B cell (primary cell): ENCODE measurements around the gene BORCS8. TPM values are rescaled to one million over a fixed set of nuclear protein-coding genes. Genes with fewer than 3 reads are reported as not detected.

ENCODE experiments used
- ATAC-seq: fragments of 200-7000 bp; cut with Tn5 transposase; one replicate; pipeline ENCODE4 v1.10.0; 2021; ENCODE audit warnings: low read depth, mild to moderate bottlenecking, moderate number of reproducible peaks, moderate library complexity
- CTCF ChIA-PET: fragments of 350-600 bp; sonication (Branson Sonifier 250); formaldehyde crosslinking; loops from one replicate; lab custom pipeline; 2021; ENCODE audit warnings: antibody characterized with exemption, inconsistent platforms; lab: Charles Lee
- POLR2A ChIA-PET: fragments of 350-600 bp; sonication (Branson Sonifier 250); formaldehyde crosslinking; loops from one replicate; lab custom pipeline; 2021; ENCODE audit warnings: antibody characterized with exemption; lab: Charles Lee
- DNase-seq: peaks from one replicate; pipeline ENCODE4 v3.0.0; 2013
- H2AFZ ChIP-seq: 2 replicates; pipeline ENCODE4 v1.6.1; 2012; ENCODE audit warnings: mild to moderate bottlenecking, low read depth, low read length; ENCODE audit not compliant: insufficient read depth, poor library complexity, severe bottlenecking
- H3K27ac ChIP-seq, 2 donors: 1 replicate in 1 of 2; 2 replicates in 1 of 2; pipeline ENCODE4 v1.5.1; 2012 to 2013; ENCODE audit warnings: low read length in 2 of 2, mild to moderate bottlenecking in 2 of 2, moderate library complexity in 1 of 2
- H3K27me3 ChIP-seq, 4 experiments: fragments of 200-600 bp in 1 of 4; sonication (generic) in 1 of 4; replicated peaks in 1 of 4; 1 replicate in 2 of 4; 2 replicates in 2 of 4; pipeline versions ENCODE4 v1.6.1 to v1.7.0; 2013 to 2016; ENCODE audit warnings: low read length in 3 of 4, mild to moderate bottlenecking in 2 of 4, mixed read lengths in 1 of 4, moderate library complexity in 1 of 4; ENCODE audit not compliant: insufficient read depth in 4 of 4, control insufficient read depth in 3 of 4; ENCODE audit errors: control extremely low read depth in 1 of 4
- H3K36me3 ChIP-seq, 2 experiments: replicated peaks in 1 of 2; 1 replicate in 1 of 2; 2 replicates in 1 of 2; pipeline versions ENCODE4 v1.6.1 to v1.7.1; 2013; ENCODE audit warnings: low read length in 1 of 2; ENCODE audit not compliant: insufficient read depth in 2 of 2, control insufficient read depth in 1 of 2; ENCODE audit errors: control extremely low read depth in 1 of 2, extremely low read depth in 1 of 2
- H3K4me1 ChIP-seq, 2 donors: fragments of 200-600 bp in 1 of 2; sonication (generic) in 1 of 2; 1 replicate in 1 of 2; 2 replicates in 1 of 2; pipeline versions ENCODE4 v1.5.1 to v1.6.1; 2013 to 2017; ENCODE audit warnings: low read length in 2 of 2; ENCODE audit not compliant: control insufficient read depth in 2 of 2, insufficient read depth in 2 of 2
- H3K4me2 ChIP-seq: replicated peaks from 2 replicates; pipeline ENCODE3; 2012; ENCODE audit warnings: mild to moderate bottlenecking, low read depth, low read length; ENCODE audit not compliant: poor library complexity, severe bottlenecking
- H3K4me3 ChIP-seq, 5 experiments: fragments of 200-600 bp in 1 of 5; sonication (generic) in 1 of 5; 1 replicate in 3 of 5; 2 replicates in 2 of 5; pipeline versions ENCODE4 v1.5.1 to v1.7.0; 2011 to 2016; ENCODE audit warnings: low read length in 4 of 5, mild to moderate bottlenecking in 4 of 5, low read depth in 2 of 5, control low read depth in 1 of 5, moderate library complexity in 1 of 5; ENCODE audit not compliant: insufficient read depth in 1 of 5; ENCODE audit errors: control extremely low read depth in 1 of 5, extremely low read depth in 1 of 5
- H3K79me2 ChIP-seq: fragments of 200-600 bp; sonication (generic); one replicate; pipeline ENCODE4 v1.6.0; 2016; ENCODE audit warnings: low read length; ENCODE audit not compliant: control insufficient read depth, insufficient read depth
- H3K9ac ChIP-seq: fragments of 200-600 bp; sonication (generic); 2 replicates; pipeline ENCODE4 v1.6.1; 2017; ENCODE audit warnings: mild to moderate bottlenecking, low read length, moderate library complexity
- H3K9me3 ChIP-seq, 3 donors: one replicate each; pipeline versions ENCODE4 v1.6.1 to v1.7.1; 2013; ENCODE audit warnings: low read length in 2 of 3; ENCODE audit not compliant: control insufficient read depth in 2 of 3, insufficient read depth in 1 of 3; ENCODE audit errors: control extremely low read depth in 1 of 3
- H4K20me1 ChIP-seq: 2 replicates; pipeline ENCODE4 v1.6.0; 2012; ENCODE audit warnings: mild to moderate bottlenecking, low read length; ENCODE audit not compliant: insufficient read depth, control insufficient read depth, poor library complexity, severe bottlenecking
- H3K27ac Mint-ChIP-seq: one replicate; pipeline ENCODE4 v1.8.0; 2021; ENCODE audit warnings: mixed read lengths
- H3K27me3 Mint-ChIP-seq: one replicate; pipeline ENCODE4 v1.8.0; 2021; ENCODE audit warnings: mixed read lengths
- H3K4me1 Mint-ChIP-seq: one replicate; pipeline ENCODE4 v1.8.0; 2021; ENCODE audit warnings: mixed read lengths
- H3K4me3 Mint-ChIP-seq: one replicate; pipeline ENCODE4 v1.8.0; 2021; ENCODE audit warnings: mixed read lengths
- H3K9me3 Mint-ChIP-seq: one replicate; pipeline ENCODE4 v1.8.0; 2022; ENCODE audit warnings: mixed read lengths; ENCODE audit not compliant: insufficient read depth
- EZH2 ChIP-seq: IDR thresholded peaks from 2 replicates; pipeline ENCODE4 v1.6.1; 2012; ENCODE audit warnings: borderline replicate concordance, low read depth, mild to moderate bottlenecking, moderate library complexity, low read length; ENCODE audit not compliant: insufficient read depth, poor library complexity, severe bottlenecking
- WGBS: methylation state at CpG from one replicate; pipeline ENCODE4 v1.1.5; 2013; ENCODE audit warnings: missing lambda C conversion rate; ENCODE audit not compliant: insufficient coverage; 5-methylcytosine and 5-hydroxymethylcytosine counted together
- intact Hi-C: fragments of 100-400 bp; cut with micrococcal nuclease; formaldehyde crosslinking; loops from one replicate; pipeline ENCODE4 v1.10.0; 2022
- polyA plus RNA-seq: library from polyadenylated mRNA; depleted of rRNA; stranded (reverse); fragments of >200 nt; gene quantifications from 2 replicates; pipeline ENCODE4 v1.2.3, GENCODE V29; 2012
- total RNA-seq, 2 donors: library from RNA; stranded (reverse); fragments of 120-200 nt in 1 of 2; gene quantifications; 1 replicate in 1 of 2; 2 replicates in 1 of 2; pipeline versions ENCODE4 v1.2.3 to v1.2.4, GENCODE V29; 2013 to 2022
- TF ChIP-seq, protein P1 (sequence below): fragments of 200-600 bp; IDR thresholded peaks from one replicate; pipeline ENCODE4 v1.8.0; 2022; ENCODE audit warnings: antibody characterized with exemption, mild to moderate bottlenecking

The BORCS8 gene
- total and polyA plus RNA-seq, 2 donors (not counting 1 experiment from before 2014, with no cell fraction given): 37.6 to 63.1 TPM

DNA sequence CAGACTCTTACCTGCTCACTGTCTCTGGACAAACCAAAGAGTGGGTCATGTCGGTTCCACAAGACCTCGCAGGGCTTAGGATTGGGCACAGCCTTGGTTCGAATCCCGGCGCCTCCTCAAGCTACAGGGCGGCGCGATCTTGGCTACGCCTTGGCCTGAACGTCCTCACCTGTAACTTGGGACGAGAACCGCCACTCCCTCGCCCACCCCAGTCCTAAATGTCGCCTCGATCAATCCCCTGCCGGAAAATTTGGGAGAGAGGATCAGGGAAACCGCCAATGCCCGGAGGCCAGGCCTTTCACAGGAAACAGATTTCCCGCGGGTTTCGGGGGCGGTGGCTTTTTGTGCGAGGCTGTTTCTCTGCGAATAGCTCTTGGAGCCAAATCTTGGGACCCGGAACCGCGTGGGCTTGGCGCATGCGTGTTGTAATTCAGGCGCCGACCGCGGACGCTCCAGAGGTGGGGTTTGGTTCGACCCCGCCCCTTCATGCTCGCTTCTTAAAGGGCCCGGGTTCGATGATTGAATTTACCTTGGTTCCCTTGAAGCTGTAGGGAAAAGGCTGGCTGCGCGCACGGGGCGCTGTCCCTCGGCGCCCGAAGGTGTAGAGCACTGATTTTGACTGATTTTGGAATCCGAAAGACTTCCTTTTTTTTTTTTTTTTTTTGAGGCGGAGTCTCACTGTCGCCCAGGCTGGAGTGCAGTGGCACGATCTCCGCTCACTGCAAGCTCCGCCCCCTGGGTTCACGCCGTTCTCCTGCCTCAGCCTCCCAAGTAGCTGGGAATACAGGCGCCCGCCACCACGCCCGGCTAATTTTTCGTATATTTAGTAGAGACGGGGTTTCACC lies 11.3 kb upstream of the BORCS8 start, which contains the start of gene NR2C2AP:
Gene NR2C2AP, minus strand, starts transcription at position 403 of the 845 bp plus-strand sequence. Its CDS starts 354 bp downstream, at position 49.
- peaks cover 3% of the 10 kb centered on the region for H3K9me3 Mint-ChIP-seq
- peaks cover 9% of the 10 kb centered on the region for H3K27me3 Mint-ChIP-seq
- peaks cover 17% of the 10 kb centered on the region for H3K79me2 ChIP-seq
- peak within 1 kb of the TSS; percentile 71 to 91 (median 81) for H3K4me3 ChIP-seq
- H3K9ac ChIP-seq: peak within 1 kb of the TSS; percentile 82
- intact Hi-C loops: loop anchor here (1.0 kb wide), 1 partner anchor 11 kb away; the partner anchor contains the start of genes BORCS8 and RFXANK
- H3K27ac Mint-ChIP-seq: peak within 1 kb of the TSS; percentile 91
- peaks cover 0 to 11% (median 2%) of the 10 kb centered on the region in 4 experiments for H3K27me3 ChIP-seq
- DNase-seq (peak; percentile 93), ATAC-seq (peak; percentile 94)
- WGBS: 7% methylated on average over 58 of the region's 60 CpGs
- peak within 1 kb of the TSS; percentile 57 to 85 for H3K27ac ChIP-seq
- ChIA-PET CTCF (interaction anchor here (0.7 to 1.5 kb wide), 4 partner anchors 11 to 22 kb away, joined by 3 to 5 read pairs (median 4); partner anchors contain the start of genes BORCS8 and RFXANK), POLR2A (interaction anchor here (0.6 to 2.7 kb wide), 6 partner anchors 8 to 285 kb away, joined by 4 to 14 read pairs (median 8); partner anchors contain the start of genes BORCS8 and RFXANK)
- no peak for TF ChIP-seq EZH2
- TF ChIP-seq, protein P1, sequence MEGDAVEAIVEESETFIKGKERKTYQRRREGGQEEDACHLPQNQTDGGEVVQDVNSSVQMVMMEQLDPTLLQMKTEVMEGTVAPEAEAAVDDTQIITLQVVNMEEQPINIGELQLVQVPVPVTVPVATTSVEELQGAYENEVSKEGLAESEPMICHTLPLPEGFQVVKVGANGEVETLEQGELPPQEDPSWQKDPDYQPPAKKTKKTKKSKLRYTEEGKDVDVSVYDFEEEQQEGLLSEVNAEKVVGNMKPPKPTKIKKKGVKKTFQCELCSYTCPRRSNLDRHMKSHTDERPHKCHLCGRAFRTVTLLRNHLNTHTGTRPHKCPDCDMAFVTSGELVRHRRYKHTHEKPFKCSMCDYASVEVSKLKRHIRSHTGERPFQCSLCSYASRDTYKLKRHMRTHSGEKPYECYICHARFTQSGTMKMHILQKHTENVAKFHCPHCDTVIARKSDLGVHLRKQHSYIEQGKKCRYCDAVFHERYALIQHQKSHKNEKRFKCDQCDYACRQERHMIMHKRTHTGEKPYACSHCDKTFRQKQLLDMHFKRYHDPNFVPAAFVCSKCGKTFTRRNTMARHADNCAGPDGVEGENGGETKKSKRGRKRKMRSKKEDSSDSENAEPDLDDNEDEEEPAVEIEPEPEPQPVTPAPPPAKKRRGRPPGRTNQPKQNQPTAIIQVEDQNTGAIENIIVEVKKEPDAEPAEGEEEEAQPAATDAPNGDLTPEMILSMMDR: no peak
- peak within 1 kb of the TSS; percentile 83 for H3K4me2 ChIP-seq
- peak within 1 kb of the TSS; percentile 82 for H2AFZ ChIP-seq
- peaks cover 30% of the 10 kb centered on the region for H3K4me1 Mint-ChIP-seq
- peaks cover 0 to 14% (median 4%) of the 10 kb centered on the region in 3 donors for H3K9me3 ChIP-seq
- H3K4me1 ChIP-seq: peaks cover 23 to 33% of the 10 kb centered on the region in 2 donors
- peaks cover 2 to 15% of the 10 kb centered on the region in 2 experiments for H3K36me3 ChIP-seq
- H3K4me3 Mint-ChIP-seq: peak within 1 kb of the TSS; percentile 92
- no peaks in the 10 kb centered on the region for H4K20me1 ChIP-seq
